Thyroid gland (tissue), 4 donors: ENCODE results near the gene FBN2.
"Not testable (repeated sequence)": the region's sequence is repeated elsewhere in the genome, so short reads cannot be mapped to it uniquely, and the experiment has no call there.

Experiments used
- POLR2A ChIP-seq, 2 donors: fragments of 450-650 bp; IDR thresholded peaks; one replicate each; pipeline ENCODE4 v1.6.1; 2017; ENCODE audit warnings: antibody characterized with exemption in 2 of 2, mild to moderate bottlenecking in 2 of 2, moderate library complexity in 1 of 2
- TF ChIP-seq, protein P1 (sequence below), 6 experiments: fragments of 200-600 bp in 3 of 6; fragments of 450-650 bp in 3 of 6; sonication (generic) in 3 of 6; IDR thresholded peaks; one replicate each; pipeline ENCODE4 v1.5.1; 2016 to 2019; ENCODE audit warnings: antibody characterized with exemption in 6 of 6, mild to moderate bottlenecking in 2 of 6, inconsistent platforms in 1 of 6, moderate library complexity in 1 of 6

GRCh38 chr5:128457147-128457915, 80.7 kb downstream of the FBN2 start:
- TF ChIP-seq POLR2A (IDR thresholded peaks at IDR 0.05): not testable (repeated sequence)
- TF ChIP-seq, protein P1, sequence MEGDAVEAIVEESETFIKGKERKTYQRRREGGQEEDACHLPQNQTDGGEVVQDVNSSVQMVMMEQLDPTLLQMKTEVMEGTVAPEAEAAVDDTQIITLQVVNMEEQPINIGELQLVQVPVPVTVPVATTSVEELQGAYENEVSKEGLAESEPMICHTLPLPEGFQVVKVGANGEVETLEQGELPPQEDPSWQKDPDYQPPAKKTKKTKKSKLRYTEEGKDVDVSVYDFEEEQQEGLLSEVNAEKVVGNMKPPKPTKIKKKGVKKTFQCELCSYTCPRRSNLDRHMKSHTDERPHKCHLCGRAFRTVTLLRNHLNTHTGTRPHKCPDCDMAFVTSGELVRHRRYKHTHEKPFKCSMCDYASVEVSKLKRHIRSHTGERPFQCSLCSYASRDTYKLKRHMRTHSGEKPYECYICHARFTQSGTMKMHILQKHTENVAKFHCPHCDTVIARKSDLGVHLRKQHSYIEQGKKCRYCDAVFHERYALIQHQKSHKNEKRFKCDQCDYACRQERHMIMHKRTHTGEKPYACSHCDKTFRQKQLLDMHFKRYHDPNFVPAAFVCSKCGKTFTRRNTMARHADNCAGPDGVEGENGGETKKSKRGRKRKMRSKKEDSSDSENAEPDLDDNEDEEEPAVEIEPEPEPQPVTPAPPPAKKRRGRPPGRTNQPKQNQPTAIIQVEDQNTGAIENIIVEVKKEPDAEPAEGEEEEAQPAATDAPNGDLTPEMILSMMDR (IDR thresholded peaks at IDR 0.05): not testable (repeated sequence)
